HUDEP-2 (cell line): ENCODE measurements around the gene KRT12.
A peak's percentile ranks its signal among the peaks of the same experiment; 100 is the strongest.

Experiments used
- DNase-seq, 76 experiments: peaks; one replicate each; lab custom pipeline; 2025; ENCODE audit not compliant: unreplicated experiment in 76 of 76; lab: John Stamatoyannopoulos, UW

The KRT12 gene

GRCh38 chr17:40866838-40867237 is at the start of gene KRT12:
KRT12 (minus strand) TSS chr17:40867223; CDS start chr17:40867186, 37 bp downstream.
- no peak for DNase-seq

GRCh38 chr17:40916366-40916765 is 49.3 kb upstream of the KRT12 start:
- no peak for DNase-seq

- DNase-seq = no peak
Observed at GRCh38 chr17:40915721-40916256, 48.8 kb upstream of the KRT12 start.

GRCh38 chr17:40915199-40915661 is 48.2 kb upstream of the KRT12 start:
- DNase-seq = no peak

GRCh38 chr17:40914075-40914855 is 47.2 kb upstream of the KRT12 start:
- no peak for DNase-seq

GRCh38 chr17:40912486-40913210 is 45.6 kb upstream of the KRT12 start:
- DNase-seq = no peak

- DNase-seq = no peak
Observed at GRCh38 chr17:40910441-40910841, 43.4 kb upstream of the KRT12 start.

GRCh38 chr17:40909755-40910154 is 42.7 kb upstream of the KRT12 start:
- DNase-seq = no peak

- peak in 58 of 76 experiments; percentile 2 to 71 (median 34) for DNase-seq
Observed at GRCh38 chr17:40909351-40909750, 42.3 kb upstream of the KRT12 start.

- no peak for DNase-seq
Observed at GRCh38 chr17:40906613-40907012, 39.6 kb upstream of the KRT12 start.

- DNase-seq = no peak
Observed at GRCh38 chr17:40905370-40905769, 38.3 kb upstream of the KRT12 start.

GRCh38 chr17:40903129-40903847 is 36.3 kb upstream of the KRT12 start:
- no peak for DNase-seq

- no peak for DNase-seq
Observed at GRCh38 chr17:40902498-40902897, 35.5 kb upstream of the KRT12 start.

- DNase-seq = no peak
Observed at GRCh38 chr17:40901981-40902474, 35.0 kb upstream of the KRT12 start.

- DNase-seq = no peak
Observed at GRCh38 chr17:40900809-40901356, 33.9 kb upstream of the KRT12 start.

- DNase-seq = no peak
Observed at GRCh38 chr17:40896916-40897455, 30.0 kb upstream of the KRT12 start.

GRCh38 chr17:40895106-40895730 is 28.2 kb upstream of the KRT12 start:
- no peak for DNase-seq

GRCh38 chr17:40888196-40888720 is 21.2 kb upstream of the KRT12 start:
- no peak for DNase-seq

- no peak for DNase-seq
Observed at GRCh38 chr17:40886090-40886489, 19.1 kb upstream of the KRT12 start.
